ENCODE measurements around the gene CNTN1.

DNA sequence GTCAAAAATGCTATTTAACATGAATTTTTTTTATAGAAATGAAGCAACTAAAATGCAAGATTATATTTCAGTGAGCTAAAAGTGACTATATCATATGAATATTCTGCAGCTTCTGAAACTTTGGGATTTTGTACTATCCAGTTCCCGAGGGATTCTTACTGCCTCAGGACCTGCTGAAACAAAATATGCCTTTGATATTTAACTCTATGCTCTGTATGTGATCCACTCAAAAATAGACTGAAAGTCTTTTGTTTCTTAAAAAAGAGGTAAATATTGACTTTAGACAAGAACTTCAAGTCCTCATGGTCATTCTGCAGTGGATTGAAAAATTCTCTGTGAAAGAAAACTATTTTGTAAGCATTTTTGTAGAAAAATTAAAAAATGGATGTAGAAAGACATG, 22.4 kb downstream of the CNTN1 start:
- no peak for TF ChIP-seq POLR2A (IDR thresholded peaks at IDR 0.05; ENCODE audit: low read depth, low read length)
- TF ChIP-seq POLR2AphosphoS5 (IDR thresholded peaks at IDR 0.05; ENCODE audit: low read depth, low read length): no peak
